K562 (cell line): Measurements from ENCODE around the gene GPATCH2L. TPM values are rescaled to one million over a fixed set of nuclear protein-coding genes. Genes with fewer than 3 reads are reported as not detected.

Experiments used
- ATF2 ChIP-seq: sonication (generic); formaldehyde crosslinking; IDR thresholded peaks from 2 replicates; pipeline ENCODE4 v1.8.1; 2022; ENCODE audit warnings: missing genetic modification reagents
- IRF1 ChIP-seq: sonication (generic); formaldehyde crosslinking; IDR thresholded peaks from 2 replicates; pipeline ENCODE4 v1.8.0; 2022; ENCODE audit warnings: missing genetic modification reagents, mild to moderate bottlenecking, borderline replicate concordance
- MAFG ChIP-seq: fragments of 450-650 bp; conservative IDR thresholded peaks from 2 replicates; pipeline ENCODE4 v1.6.1; 2016; ENCODE audit warnings: missing genetic modification characterization, missing compliant biosample characterization
- MAFK ChIP-seq: IDR thresholded peaks from 2 replicates; pipeline ENCODE4 v1.6.1; 2011; ENCODE audit warnings: low read length, improper control_type of control experiment
- MLX ChIP-seq, 2 experiments: fragments of 450-650 bp in 1 of 2; sonication (generic) in 1 of 2; formaldehyde crosslinking; conservative IDR thresholded peaks; 2 replicates each; pipeline versions ENCODE4 v1.4.0 to v1.8.1; 2020 to 2022; ENCODE audit warnings: mild to moderate bottlenecking in 1 of 2, missing genetic modification reagents in 1 of 2
- PRDM10 ChIP-seq: fragments of 450-650 bp; IDR thresholded peaks from 2 replicates; pipeline ENCODE4 v1.6.1; 2018; ENCODE audit not compliant: partially characterized antibody
- ZNF316 ChIP-seq: fragments of 450-650 bp; IDR thresholded peaks from 2 replicates; pipeline ENCODE4 v1.6.1; 2016
- polyA plus RNA-seq, 8 experiments: library from polyadenylated mRNA; depleted of rRNA in 4 of 8; stranded (reverse) in 5 of 8; unstranded in 3 of 8; fragments of >200 nt; fragmentation: Nextera tagmentation in 2 of 8; fragmentation: Illumina TruSeq in 1 of 8; extraction: Ambion mirVana in 2 of 8; extraction: Trizol in 1 of 8; gene quantifications; 2 replicates each; pipeline versions ENCODE4 v1.2.1 to v1.2.3, GENCODE V29; 2011 to 2014; ENCODE audit warnings: inconsistent platforms in 1 of 8, missing spikeins in 1 of 8
- total RNA-seq, 7 experiments: library from RNA; depleted of rRNA in 6 of 7; stranded (reverse); fragments of >200 nt in 6 of 7; fragmentation: Illumina TruSeq in 2 of 7; extraction: Trizol in 2 of 7; gene quantifications; 2 replicates each; pipeline versions ENCODE4 v1.2.1 to v1.2.3, GENCODE V29; 2011 to 2021; ENCODE audit warnings: low replicate concordance in 1 of 7
- TF ChIP-seq, protein P1 (sequence below), 2 experiments: fragments of 450-650 bp in 1 of 2; IDR thresholded peaks; 2 replicates each; pipeline ENCODE4 v1.6.1; 2011 to 2017; ENCODE audit warnings: low read depth in 2 of 2, antibody characterized with exemption in 1 of 2, borderline replicate concordance in 1 of 2, low read length in 1 of 2, mild to moderate bottlenecking in 1 of 2, mixed read lengths in 1 of 2; ENCODE audit not compliant: control insufficient read depth in 1 of 2

The GPATCH2L gene
- total and polyA plus RNA-seq, 9 of the 15 experiments (the other 6 are each of a cell fraction or from before 2014, with no cell fraction given): 13.1 to 39.6 (median 20.0) TPM

DNA sequence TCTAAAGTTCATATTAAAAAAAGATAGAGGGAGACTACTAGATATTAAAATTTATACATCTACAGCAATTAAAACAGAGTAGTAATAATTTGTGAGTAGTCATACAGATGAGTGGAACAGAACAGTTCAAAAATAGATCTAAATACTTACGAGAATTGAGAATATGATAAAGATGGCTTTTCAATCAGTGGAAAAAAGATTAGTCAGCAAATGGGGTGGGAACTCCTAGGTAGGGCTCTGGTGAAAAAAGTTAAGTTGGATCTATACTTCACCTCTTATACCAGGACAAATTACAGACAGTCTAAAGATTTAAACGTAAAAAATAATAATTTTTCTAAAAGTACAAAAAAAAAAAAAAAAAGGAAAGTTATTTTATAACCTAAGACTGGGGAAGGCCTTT, 66.9 kb downstream of the GPATCH2L start (continued):
- TF ChIP-seq IRF1 (CRISPR knock-in tag) (no peak), MLX (CRISPR knock-in tag; conservative IDR thresholded peaks at IDR 0.05) (no peak), ATF2 (CRISPR knock-in tag) (no peak), PRDM10 (no peak), MAFK (peak; percentile 19; the same call in 1 of the 2 replicates), MAFG (tag) (peak; percentile 23; the same call in 1 of the 2 replicates), ZNF316 (peak; percentile 77)
- TF ChIP-seq, protein P1, sequence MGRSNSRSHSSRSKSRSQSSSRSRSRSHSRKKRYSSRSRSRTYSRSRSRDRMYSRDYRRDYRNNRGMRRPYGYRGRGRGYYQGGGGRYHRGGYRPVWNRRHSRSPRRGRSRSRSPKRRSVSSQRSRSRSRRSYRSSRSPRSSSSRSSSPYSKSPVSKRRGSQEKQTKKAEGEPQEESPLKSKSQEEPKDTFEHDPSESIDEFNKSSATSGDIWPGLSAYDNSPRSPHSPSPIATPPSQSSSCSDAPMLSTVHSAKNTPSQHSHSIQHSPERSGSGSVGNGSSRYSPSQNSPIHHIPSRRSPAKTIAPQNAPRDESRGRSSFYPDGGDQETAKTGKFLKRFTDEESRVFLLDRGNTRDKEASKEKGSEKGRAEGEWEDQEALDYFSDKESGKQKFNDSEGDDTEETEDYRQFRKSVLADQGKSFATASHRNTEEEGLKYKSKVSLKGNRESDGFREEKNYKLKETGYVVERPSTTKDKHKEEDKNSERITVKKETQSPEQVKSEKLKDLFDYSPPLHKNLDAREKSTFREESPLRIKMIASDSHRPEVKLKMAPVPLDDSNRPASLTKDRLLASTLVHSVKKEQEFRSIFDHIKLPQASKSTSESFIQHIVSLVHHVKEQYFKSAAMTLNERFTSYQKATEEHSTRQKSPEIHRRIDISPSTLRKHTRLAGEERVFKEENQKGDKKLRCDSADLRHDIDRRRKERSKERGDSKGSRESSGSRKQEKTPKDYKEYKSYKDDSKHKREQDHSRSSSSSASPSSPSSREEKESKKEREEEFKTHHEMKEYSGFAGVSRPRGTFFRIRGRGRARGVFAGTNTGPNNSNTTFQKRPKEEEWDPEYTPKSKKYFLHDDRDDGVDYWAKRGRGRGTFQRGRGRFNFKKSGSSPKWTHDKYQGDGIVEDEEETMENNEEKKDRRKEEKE (IDR thresholded peaks at IDR 0.05; ENCODE audit: borderline replicate concordance in 1 of 2, control insufficient read depth in 1 of 2, low read depth in 2 of 2, low read length in 1 of 2): no peak
